NCI-H1417 (cell line): ENCODE measurements around the gene ISG15.
"Not testable (repeated sequence)": the region's sequence is repeated elsewhere in the genome, so short reads cannot be mapped to it uniquely, and the experiment has no call there.

Source experiments
- DNase-seq, 3 experiments: peaks; one replicate each; lab custom pipeline; 2025; lab: John Stamatoyannopoulos, UW

The ISG15 gene

GRCh38 chr1:1030867-1031658, 17.8 kb downstream of the ISG15 start:
- DNase-seq = not testable (repeated sequence)

- no peak for DNase-seq
Observed at GRCh38 chr1:1031659-1032235, 18.4 kb downstream of the ISG15 start.

GRCh38 chr1:1032424-1032823, 19.1 kb downstream of the ISG15 start:
- peak; percentile 37 to 72 (median 70) for DNase-seq

- peak; percentile 92 to 95 (median 92) for DNase-seq
Observed at GRCh38 chr1:1033009-1033587, 19.8 kb downstream of the ISG15 start.

GRCh38 chr1:1033731-1034438, 20.6 kb downstream of the ISG15 start:
- DNase-seq = peak in 2 of 3 experiments; percentile 55 to 59

- peak in 2 of 3 experiments; percentile 53 to 60 for DNase-seq
Observed at GRCh38 chr1:1034439-1034781, 21.1 kb downstream of the ISG15 start.

- DNase-seq = no peak
Observed at GRCh38 chr1:1035291-1035943, 22.1 kb downstream of the ISG15 start.

- DNase-seq = no peak
Observed at GRCh38 chr1:1037366-1038327, 24.4 kb downstream of the ISG15 start.

- DNase-seq = no peak
Observed at GRCh38 chr1:1038694-1039093, 25.4 kb downstream of the ISG15 start.

GRCh38 chr1:1039145-1039910, 26.0 kb downstream of the ISG15 start:
- peak in 1 of 3 experiments; percentile 25 for DNase-seq

- peak; percentile 41 to 73 (median 54) for DNase-seq
Observed at GRCh38 chr1:1040004-1040991, 27.0 kb downstream of the ISG15 start.

GRCh38 chr1:1041092-1041523, 27.8 kb downstream of the ISG15 start:
- no peak for DNase-seq

- DNase-seq = no peak
Observed at GRCh38 chr1:1041873-1042272, 28.6 kb downstream of the ISG15 start.

GRCh38 chr1:1042835-1043234, 29.5 kb downstream of the ISG15 start:
- no peak for DNase-seq

GRCh38 chr1:1043411-1043810, 30.1 kb downstream of the ISG15 start:
- no peak for DNase-seq

GRCh38 chr1:1043921-1044320, 30.6 kb downstream of the ISG15 start:
- DNase-seq = no peak

GRCh38 chr1:1044455-1045078, 31.3 kb downstream of the ISG15 start:
- no peak for DNase-seq

GRCh38 chr1:1045129-1045528, 31.8 kb downstream of the ISG15 start:
- no peak for DNase-seq
